ENCODE data around the gene CRYBG1. TPM values are rescaled to one million over a fixed set of nuclear protein-coding genes. Genes with fewer than 3 reads are reported as not detected.

The CRYBG1 gene
- polyA plus RNA-seq, 1 donor from 2014 or later: 0.73 TPM

- Histone ChIP-seq H3F3A (ENCODE audit: insufficient read depth, low read length, poor library complexity, severe bottlenecking) (no peaks in the 10 kb centered on the region), H3K9ac (ENCODE audit: low read length) (no peak overlapping the region), H3K4me2 (ENCODE audit: low read length) (no peak overlapping the region), H3K27me3 (ENCODE audit: insufficient read depth, low read depth, low read length) (no peaks in the 10 kb centered on the region), H3K9me2 (ENCODE audit: insufficient read depth, low read length) (no peaks in the 10 kb centered on the region), H3K79me2 (replicated peaks; ENCODE audit: insufficient read depth, low read length) (no peaks in the 10 kb centered on the region), H3K9me3 (ENCODE audit: low read length) (no peaks in the 10 kb centered on the region), H4K20me1 (ENCODE audit: insufficient read depth) (no peaks in the 10 kb centered on the region), H3K27ac (ENCODE audit: low read length) (no peak overlapping the region), H3K36me3 (ENCODE audit: insufficient read depth, low read length) (no peaks in the 10 kb centered on the region), H3K4me3 (ENCODE audit: low read length) (no peak overlapping the region), H2AFZ (ENCODE audit: low read depth, low read length) (no peak overlapping the region)
- no peak for TF ChIP-seq REST (IDR thresholded peaks at IDR 0.05; ENCODE audit: borderline replicate concordance)
- no peak for TF ChIP-seq CTCF (IDR thresholded peaks at IDR 0.05; ENCODE audit: poor library complexity, severe bottlenecking)
- no peak for TF ChIP-seq RAD21 (conservative IDR thresholded peaks at IDR 0.05)
- no peak for TF ChIP-seq EZH2 (IDR thresholded peaks at IDR 0.05; ENCODE audit: borderline replicate concordance, insufficient read depth, low read length, poor library complexity, severe bottlenecking)
- no peak for TF ChIP-seq TAF1 (IDR thresholded peaks at IDR 0.05; ENCODE audit: low read depth)
- TF ChIP-seq EP300 (conservative IDR thresholded peaks at IDR 0.05; ENCODE audit: poor library complexity, severe bottlenecking): no peak
- TF ChIP-seq POLR2AphosphoS5 (IDR thresholded peaks at IDR 0.05): no peak
- no peak for TF ChIP-seq MXI1 (conservative IDR thresholded peaks at IDR 0.05; ENCODE audit: poor library complexity, severe bottlenecking)
- no peak for TF ChIP-seq SMC3 (conservative IDR thresholded peaks at IDR 0.05; ENCODE audit: poor library complexity)
These were observed 64.9 kb downstream of the CRYBG1 start for GRCh38 chr6:106425382-106425781.

- H3K4me2 ChIP-seq (ENCODE audit: low read length): no peak overlapping the region
- no peaks in the 10 kb centered on the region for H3K9me2 ChIP-seq (ENCODE audit: insufficient read depth, low read length)
- H3K27me3 ChIP-seq (ENCODE audit: insufficient read depth, low read depth, low read length): no peaks in the 10 kb centered on the region
- no peak overlapping the region for H3K27ac ChIP-seq (ENCODE audit: low read length)
- no peak overlapping the region for H3K9ac ChIP-seq (ENCODE audit: low read length)
- H3K9me3 ChIP-seq (ENCODE audit: low read length): no peaks in the 10 kb centered on the region
- H4K20me1 ChIP-seq (ENCODE audit: insufficient read depth): no peaks in the 10 kb centered on the region
- H3K4me3 ChIP-seq (ENCODE audit: low read length): no peak overlapping the region
- H3K36me3 ChIP-seq (ENCODE audit: insufficient read depth, low read length): no peaks in the 10 kb centered on the region
- H3F3A ChIP-seq (ENCODE audit: insufficient read depth, low read length, poor library complexity, severe bottlenecking): no peaks in the 10 kb centered on the region
- H3K79me2 ChIP-seq (replicated peaks; ENCODE audit: insufficient read depth, low read length): no peaks in the 10 kb centered on the region
- TF ChIP-seq EZH2 (IDR thresholded peaks at IDR 0.05; ENCODE audit: borderline replicate concordance, insufficient read depth, low read length, poor library complexity, severe bottlenecking): no peak
- TF ChIP-seq MXI1 (conservative IDR thresholded peaks at IDR 0.05; ENCODE audit: poor library complexity, severe bottlenecking): no peak
- no peak for TF ChIP-seq CTCF (IDR thresholded peaks at IDR 0.05; ENCODE audit: poor library complexity, severe bottlenecking)
- TF ChIP-seq TAF1 (IDR thresholded peaks at IDR 0.05; ENCODE audit: low read depth): no peak
- TF ChIP-seq SMC3 (conservative IDR thresholded peaks at IDR 0.05; ENCODE audit: poor library complexity): no peak
- TF ChIP-seq EP300 (conservative IDR thresholded peaks at IDR 0.05; ENCODE audit: poor library complexity, severe bottlenecking): no peak
- no peak for TF ChIP-seq REST (IDR thresholded peaks at IDR 0.05; ENCODE audit: borderline replicate concordance)
- no peak for TF ChIP-seq RAD21 (conservative IDR thresholded peaks at IDR 0.05)
- no peak for TF ChIP-seq POLR2AphosphoS5 (IDR thresholded peaks at IDR 0.05)
- no peak overlapping the region for H2AFZ ChIP-seq (ENCODE audit: low read depth, low read length)
These were observed 65.9 kb downstream of the CRYBG1 start for GRCh38 chr6:106426250-106426970.
